ENCODE results near the gene ACTR3.

ACTR3 gene

DNA sequence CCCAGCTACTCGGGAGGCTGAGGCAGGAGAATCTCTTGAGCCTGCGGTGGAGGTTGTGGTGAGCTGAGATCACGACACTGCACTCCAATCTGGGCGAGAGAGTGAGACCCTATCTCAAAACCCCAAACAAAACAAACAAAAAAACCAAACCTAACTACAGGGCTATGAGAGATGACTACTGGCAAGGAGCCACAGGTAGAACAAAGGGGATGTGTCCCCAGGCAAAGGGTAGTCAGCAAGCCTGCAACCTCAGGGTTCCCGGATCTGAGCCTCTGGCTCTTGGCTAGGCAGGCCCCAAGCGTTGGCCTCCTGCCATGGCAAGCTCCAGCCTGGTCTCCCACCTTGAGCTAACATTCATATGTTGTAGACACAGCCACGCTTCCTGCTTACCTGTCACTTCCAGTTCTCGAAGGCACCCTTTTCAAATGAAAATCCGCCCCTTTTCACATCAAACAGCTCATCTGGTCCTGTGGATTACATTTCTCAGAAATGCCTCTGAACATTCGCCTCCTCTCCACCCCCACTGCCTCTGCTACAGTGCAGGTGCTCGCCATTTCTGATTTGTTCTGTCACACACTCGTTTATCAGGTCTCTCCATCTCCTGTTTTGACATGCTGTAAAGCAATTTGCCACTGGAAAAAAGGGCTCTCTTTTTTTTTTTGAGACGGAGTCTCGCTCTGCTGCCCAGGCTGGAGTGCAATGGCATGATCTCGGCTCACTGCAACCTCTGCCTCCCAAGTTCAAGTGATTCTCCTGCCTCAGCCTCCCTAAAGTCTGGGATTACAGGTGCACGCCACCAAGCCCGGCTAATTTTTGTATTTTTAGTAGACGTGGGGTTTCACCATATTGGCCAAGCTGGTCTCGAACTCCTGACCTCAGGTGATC lies 13.1 kb upstream of the ACTR3 start:
- DNase-seq: peak; percentile 74 to 85

DNA sequence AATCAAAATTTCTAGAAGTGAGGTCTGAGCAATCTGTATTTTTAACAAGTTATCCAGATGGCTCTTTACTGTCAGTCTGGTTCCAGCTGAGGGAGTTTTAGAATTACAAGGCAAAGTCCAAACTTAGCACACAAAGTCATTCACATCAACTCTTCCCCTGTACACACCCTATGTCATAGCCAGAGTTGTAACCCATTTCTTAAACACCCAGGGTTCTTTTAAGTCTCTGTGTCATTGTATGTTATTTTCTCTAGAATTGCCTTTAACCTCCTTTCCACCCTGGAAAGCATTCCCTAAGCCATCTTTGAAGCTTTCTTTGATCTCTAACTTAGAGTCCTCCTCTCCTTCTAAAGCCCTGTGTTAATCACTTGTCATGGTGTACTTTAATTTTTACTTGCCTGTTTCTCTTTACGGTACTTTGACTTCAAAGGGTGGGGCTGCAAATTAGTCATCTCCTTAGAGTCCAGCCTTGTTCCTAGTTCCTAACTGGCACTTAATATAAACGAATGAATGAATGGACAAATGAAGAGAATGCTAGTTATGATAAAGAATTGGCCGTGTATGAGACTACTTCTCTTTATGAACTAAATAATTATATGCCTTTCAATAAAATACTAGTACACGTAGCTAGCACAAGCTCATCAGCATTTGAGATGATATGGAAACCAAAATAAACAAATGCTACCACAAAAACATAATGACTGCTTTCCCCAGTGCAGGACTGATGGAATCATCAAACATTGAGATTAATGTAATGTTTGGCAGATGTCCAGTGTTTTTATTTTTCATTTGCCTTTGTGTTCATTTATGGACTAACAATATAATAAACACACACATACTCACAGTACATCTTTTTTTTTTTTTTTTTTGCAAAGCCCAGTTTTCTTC lies 11.9 kb upstream of the ACTR3 start:
- no peak for DNase-seq

DNA sequence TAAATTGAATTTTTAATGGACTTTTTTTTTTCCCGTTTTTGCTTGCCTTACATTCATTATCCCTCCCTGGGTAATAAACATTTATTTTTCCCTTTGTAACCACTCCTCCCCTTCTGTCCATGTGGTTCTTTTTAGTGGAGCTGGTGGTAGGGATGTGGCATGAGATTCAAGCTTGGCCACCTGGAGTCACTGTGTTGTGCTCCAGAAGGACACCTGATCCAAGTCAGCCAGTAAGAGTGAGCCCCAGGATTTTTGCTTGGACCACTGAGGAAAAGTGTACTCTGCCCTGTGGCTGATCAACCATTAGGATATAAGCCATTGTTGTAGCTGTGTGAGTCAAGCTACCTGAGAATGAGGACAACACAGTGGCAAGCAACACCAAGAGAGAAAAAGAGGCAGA lies 11.1 kb upstream of the ACTR3 start:
- DNase-seq: no peak

DNA sequence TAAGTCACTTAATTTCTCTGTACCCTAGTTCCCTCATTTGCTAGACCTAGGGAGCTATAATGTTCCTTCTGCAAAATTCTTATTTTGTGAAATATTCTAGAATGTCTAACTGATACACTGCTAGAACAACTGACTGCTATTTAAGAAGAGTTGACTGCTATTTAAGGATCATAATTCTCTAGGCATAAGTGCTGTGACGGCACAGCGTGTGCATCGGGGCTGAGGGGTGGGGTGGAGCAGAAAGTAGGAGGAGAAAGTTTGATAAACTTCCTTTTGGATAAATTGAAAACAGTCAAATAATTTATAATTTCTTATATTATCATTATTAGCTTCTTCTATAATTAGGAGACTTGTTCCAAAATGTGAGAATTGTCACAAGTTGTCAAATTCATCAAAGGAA lies 10.4 kb upstream of the ACTR3 start:
- no peak for DNase-seq

DNA sequence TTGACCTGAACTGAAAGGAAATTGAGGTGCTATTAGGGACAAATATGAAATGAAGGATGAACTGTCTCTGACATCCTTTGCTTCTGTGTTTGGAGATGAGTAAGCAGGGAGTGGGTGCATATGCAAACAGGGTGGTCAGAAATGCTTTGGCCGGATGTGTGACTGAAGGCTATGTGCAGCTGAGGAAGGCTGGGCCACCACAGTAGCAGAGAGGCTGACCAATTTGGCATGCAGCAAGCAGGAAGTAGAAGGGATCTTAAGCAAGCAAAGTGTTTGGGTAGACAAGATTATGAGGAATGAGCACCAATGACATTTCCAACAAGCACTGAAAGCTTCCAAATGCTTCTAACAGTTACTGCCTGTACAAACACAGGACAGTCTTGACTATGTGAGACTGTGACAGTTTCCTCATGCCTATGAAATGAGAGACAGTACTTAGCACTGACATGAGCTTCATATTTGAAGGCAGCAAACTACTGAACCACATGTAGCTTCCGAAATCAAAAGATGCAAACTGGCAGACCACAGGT lies 3.3 kb upstream of the ACTR3 start:
- DNase-seq: peak in 1 of 2 experiments; percentile 2

DNA sequence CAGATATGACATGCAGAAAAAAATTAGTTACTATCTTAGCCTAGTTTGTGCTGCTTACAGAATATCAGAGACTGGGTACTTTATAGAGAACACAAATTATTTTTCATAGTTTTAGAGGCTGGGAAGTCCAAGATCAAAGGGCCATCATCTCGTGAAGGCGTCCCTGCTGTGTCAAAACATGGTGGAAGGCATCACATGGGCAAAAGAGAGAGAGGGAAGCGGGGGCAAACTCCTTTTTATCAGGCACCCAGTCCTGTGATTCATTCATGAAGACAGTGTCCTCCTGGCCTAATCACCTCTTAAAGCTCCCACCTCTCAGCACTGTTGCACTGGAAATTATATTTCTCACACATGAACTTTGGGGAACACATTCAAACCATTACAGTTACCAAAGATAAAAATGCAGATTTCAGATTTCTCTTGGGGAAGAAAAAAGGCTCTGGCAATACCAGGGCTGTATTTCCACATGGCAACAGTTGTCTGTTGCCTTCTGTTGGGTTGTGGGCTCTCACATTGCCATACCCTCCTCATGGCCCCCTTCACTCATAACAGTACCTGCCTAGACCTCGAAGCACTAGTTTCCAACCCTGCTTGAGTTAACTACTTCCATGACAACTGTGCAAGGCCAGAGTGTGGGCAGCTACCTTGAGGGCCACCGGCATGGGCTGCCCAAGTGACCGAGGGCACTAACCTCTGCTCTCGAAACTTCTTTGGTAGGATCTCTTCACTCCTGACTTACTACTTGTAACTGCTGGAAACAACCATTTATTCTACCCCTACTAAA lies 2.7 kb upstream of the ACTR3 start:
- no peak for DNase-seq

DNA sequence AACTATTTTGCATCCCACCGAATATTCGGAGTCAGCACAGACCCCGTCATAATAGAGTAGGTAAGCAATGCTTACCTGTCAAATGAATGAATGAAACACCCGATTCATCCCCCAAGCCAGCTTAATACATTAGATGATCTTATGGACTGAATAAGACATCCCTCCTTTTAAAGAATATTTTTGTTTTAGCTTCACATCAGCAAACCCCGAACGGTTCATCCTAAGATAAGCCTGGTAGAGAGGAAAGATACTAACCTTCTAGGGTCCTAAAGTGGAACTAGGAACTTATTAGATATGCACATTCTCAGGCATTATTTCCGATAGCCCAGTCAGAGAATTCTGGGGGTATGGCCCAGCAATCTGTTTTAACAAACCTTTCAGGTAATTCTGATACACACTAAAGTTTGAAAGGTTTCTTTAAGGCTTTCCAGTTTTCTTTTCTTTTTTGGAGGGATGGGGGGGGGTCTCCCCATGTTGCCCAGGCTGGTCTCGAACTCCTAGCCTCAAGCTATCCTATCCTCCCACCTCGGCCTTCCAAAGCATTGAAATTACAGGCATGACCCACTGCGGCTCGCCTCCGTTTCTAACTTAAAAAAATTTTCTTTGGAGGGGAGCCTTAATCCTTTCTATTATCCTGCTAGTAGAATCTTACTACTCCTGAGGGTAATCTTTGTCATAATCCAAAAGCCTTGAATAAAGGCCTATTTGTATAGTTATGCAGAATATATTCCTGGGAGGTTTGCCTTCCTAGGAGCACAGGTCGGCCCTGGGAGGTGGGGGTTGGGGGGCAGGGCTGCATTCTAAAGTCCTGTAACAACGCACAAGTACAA lies 1.0 kb upstream of the ACTR3 start:
- DNase-seq: no peak

DNA sequence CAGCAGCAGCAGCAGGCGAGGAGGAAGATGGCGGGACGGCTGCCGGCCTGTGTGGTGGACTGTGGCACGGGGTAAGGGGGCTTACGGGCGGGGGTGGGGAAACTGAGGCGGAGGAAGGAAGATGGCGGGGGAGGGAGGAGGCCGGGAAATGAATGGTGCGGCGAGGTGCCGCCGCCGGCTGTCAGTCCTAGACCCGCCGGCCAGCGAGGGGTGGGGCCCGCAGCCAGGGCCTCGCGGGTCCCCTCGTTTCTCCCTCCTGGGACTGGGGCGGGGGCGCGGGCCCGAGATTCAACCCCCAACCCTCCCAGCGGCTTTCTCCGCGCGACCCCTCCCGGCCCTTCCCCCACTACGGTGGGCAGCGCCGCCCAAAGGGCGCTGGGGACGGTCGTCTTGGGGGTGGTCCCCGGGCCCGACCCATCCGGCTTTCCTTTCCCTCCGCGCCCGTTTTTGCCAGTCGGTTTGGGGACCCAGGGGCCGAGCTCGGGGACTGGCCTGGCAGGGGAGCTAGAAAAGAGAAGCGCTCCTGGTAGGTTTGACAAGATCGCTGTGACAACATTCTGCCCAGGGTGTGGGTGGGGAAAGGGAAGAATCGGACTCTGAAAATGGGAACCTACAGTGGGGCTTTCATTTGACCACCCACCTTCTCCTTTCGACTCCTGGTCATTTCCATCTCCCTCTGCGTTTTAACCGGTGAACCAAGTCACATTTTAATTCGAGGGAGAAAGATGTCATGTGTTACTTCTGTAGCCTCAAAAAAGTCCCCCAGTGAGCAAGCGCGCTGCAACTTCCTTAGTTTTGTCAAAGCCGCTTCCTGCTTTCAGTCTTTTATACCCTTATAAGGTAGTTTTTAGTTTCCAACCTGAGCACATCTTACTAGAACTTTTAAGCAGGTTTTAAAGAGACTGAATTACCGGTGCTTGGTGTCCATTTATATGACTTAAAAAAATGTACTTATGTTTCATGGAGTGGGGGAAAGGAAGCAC lies 655 bp downstream of the ACTR3 start:
- peak in 1 of 2 experiments; percentile 7 for DNase-seq

DNA sequence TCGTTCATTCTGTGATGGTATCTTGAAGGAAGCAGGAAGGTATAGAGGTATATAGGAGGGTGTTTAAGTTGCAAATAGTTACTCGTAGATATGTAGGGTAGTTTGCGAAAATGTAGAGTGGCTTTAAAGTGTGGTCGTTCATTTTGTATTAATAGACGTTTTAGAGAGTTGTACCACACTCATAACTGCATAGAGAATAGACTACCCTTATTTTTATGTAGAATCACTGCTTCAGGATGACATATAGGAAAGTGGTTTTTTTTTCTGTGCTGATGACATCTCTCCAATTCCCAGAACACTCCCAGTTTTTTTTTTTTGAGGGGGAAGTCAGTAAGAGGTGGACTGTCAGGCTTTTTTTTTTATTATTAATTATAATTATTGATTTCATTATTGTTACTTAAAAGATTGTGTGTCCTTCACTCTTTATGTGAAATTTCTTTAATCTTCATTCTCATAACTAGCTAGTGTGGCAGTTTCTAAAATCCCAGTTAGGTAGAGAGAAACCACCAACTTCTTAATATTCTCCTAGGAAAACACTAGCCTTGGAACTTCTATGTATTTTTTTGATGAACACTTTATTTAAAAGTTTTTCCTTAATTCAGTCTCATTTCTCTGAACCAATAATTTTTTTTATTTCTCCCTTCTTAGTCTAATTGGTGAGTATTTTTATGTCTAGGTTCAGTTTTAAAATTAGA lies 1.5 kb downstream of the ACTR3 start:
- no peak for DNase-seq

DNA sequence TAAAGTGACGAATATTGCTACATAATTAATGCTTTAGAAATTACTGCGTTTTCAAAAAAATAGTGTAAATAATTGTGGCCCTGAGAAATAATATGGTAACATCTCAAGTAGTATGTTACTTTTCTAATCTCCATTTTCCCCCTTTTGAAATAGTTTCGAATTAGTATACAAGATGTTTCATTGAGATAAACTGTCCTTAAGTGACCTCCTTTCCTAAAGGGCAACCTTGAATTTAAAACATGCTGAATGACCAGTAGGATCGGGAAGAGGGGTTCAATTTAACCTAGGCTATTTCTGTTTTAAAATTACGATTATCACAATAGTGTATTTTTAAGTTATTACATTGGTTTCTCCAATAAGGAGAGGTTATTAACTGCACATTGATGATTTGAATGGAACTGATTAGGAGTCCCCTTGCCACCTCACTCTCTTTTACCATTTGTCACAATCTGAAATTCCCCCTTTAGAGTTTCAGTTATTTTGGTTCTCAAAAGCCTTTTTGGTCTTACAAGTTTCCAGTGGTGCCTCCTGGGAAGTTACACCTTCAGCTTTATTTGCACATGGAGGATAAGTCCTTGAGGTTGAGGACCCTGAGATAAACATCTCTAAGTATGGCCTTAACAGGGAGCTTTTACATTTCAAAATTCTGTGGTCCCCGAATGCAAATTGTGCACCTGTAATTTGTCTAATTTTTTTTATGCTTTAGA lies 2.3 kb downstream of the ACTR3 start:
- no peak for DNase-seq

DNA sequence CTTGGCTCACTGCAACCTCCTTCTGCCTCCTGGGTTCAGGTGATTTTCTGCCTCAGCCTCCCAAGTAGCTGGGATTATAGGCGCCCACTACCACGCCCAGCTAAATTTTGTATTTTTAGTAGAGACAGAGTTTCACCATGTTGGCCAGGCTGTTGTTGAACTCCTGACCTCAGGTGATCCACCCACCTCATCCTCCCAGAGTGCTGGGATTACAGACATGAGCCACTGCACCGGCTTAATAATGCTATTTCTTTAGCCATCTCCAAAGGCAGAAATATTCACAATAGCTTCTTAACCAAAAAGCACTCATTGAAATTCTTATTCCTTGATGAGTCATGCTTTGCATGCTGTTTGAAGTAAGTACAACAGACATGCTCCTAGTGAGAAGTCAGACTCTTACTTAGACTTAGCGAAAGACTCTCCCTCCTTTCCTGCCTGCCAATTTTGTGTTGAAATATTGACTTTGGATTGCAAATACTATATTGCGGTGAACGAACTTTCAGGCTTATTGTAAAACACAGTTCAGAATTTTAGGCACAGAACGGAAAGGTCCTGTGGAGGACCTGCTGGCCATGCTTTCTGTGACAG lies 4.4 kb downstream of the ACTR3 start:
- no peak for DNase-seq

DNA sequence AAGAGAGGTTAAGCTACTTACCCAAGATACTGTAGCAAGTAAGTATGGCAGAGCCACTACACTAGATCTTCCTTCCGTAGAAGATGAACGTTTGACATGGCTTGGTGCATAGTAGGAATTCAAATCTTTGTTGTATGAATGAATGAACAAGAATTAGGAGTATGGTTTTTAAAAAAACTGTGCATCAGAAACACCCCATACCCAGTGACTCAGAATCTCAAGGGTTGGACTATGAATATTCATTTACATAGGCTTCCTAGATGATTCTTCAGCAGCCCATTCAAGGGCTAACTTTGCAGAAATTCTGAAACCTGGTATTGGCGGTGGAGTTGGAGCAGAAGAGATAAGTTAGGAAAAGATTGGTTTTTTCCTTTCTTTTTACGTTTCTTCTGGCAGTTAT lies 5.4 kb downstream of the ACTR3 start:
- no peak for DNase-seq

DNA sequence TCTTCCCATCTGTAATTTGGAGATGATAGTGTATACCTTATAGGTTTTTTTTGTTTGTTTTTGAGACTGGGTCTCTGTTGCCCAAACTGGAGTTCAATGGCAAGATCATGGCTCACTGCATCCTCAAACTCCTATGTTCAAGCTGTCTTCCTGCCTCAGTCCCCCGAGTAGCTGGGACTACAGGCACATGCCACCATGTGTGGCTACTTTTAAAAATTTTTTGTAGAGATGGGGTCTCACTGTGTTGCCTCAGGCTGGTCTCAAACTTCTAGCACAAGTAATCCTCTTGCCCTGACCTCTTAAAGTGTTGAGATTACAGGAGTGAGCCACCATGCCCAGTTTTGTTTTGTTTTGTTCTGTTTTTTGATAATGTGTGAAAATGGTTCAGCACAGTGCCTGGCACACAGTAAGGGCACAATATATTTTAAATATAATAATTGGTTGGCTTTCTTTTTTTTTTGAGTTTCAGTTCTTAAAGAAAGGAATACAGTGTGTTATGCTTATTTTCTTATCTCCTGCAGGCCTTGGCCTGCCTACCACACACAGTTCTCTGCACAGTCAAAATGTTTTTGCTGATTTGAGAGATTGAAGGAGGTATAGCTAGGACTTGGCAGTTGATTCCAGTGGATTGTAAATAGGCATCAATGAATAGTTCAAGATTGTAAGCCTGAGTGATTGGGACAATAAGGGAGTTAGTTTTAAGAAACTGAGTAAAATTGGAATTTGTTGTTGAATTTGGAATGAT lies 6.1 kb downstream of the ACTR3 start:
- DNase-seq: no peak

DNA sequence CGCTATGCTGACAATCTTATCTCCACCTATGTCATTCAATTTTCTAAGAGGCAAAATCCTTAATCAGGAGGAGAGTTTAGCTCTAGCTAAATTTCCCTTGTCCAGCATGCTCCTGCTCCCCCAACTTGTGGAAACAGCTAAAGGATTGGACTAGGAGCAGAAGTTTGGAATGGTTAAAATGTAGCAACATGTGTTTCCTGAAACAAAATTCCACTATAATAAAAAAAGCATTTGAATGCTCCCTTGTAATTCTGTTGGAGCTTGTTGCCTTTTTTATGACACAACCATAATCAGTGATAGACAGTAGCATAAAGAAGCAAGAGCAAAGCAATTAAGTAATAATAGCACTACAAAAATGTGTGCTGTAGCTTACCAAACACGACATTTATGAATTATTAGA lies 6.9 kb downstream of the ACTR3 start:
- DNase-seq: no peak

DNA sequence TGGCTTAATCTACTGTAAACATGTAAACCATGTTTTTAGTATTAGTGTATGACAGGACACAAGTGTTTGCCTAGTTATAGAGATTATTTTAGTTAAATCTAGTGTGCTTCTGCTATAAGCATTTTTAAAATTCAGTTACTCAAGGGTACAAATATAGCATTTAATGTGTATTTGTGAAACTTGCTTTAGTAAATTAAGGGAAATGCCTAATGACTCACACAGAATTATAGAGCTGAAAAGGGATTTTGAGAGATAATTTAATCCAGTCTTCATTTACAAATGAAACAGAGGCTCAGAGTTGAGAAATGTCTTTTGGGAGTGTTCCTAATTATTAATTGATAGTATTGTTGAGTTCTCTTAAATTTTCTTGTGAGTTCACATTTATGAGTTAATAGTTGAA lies 8.2 kb downstream of the ACTR3 start:
- no peak for DNase-seq

DNA sequence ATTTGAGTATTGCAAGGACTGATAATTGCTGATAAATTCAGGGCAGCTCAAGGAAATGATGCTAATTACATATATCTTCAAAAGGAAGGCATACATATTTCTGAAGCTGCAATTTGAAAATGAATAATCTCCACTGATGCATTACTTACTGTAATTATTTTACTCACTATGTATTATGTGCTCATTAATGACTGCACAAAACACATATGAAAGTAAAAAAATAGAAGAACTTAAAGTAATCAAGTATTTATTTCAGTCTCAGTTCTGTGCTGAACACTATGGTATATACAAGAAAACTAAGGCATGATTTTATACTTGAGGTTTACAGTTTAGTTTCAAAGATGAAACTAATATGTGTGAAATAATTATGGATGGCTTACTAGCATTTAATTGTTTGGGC lies 9.3 kb downstream of the ACTR3 start:
- DNase-seq: no peak

DNA sequence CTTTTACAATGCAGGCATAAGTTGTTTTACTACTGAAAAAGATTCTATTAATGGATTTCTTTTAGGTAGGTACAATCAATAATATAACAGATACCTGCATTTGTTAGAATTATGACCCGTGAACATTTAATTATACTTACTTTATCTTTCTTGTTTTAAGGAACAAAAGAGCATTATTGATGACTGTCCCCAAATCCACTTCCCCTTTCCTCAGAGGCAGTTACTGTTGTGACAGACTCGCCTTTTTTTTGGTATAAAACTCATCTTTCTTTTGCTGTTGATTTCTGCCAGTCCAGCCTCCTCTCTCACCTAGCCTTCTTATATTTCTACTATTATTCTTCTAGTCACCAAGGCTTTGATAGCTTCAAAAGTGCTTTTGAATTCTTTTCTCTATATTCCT lies 12.1 kb downstream of the ACTR3 start:
- no peak for DNase-seq

DNA sequence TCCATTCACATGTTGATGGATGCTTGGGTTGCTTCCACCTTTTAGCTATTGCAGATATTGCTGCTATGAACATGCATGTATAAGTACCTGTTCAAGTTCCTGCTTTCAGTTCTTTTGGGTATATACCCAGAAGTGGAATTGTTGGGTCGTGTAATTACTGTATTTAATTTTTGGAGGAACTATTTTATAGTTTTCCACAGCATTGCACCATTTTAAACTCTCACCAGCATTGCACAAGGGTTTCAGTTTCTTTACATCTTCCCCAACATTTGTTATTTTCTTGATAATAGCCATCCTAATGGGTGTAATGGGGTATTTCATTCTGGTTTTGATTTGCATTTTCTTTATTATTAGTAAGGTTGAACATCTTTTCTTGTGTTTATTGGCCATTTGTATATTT lies 16.0 kb downstream of the ACTR3 start:
- no peak for DNase-seq

Measured in SHP77 (cell line).